Lower leg skin (tissue), 3 donors: Measurements from ENCODE around the gene SNCG.
"Not testable (repeated sequence)": the region's sequence is repeated elsewhere in the genome, so short reads cannot be mapped to it uniquely, and the experiment has no call there.

ENCODE experiments used
- POLR2A ChIP-seq, 2 donors: fragments of 450-650 bp; IDR thresholded peaks; one replicate each; pipeline ENCODE4 v1.6.1; 2016 to 2017; ENCODE audit warnings: antibody characterized with exemption in 2 of 2, mild to moderate bottlenecking in 1 of 2, moderate library complexity in 1 of 2
- TF ChIP-seq, protein P1 (sequence below), 3 donors: fragments of 450-650 bp; IDR thresholded peaks; one replicate each; pipeline ENCODE4 v1.5.1; 2016; ENCODE audit warnings: antibody characterized with exemption in 3 of 3, mild to moderate bottlenecking in 3 of 3, moderate library complexity in 2 of 3

DNA sequence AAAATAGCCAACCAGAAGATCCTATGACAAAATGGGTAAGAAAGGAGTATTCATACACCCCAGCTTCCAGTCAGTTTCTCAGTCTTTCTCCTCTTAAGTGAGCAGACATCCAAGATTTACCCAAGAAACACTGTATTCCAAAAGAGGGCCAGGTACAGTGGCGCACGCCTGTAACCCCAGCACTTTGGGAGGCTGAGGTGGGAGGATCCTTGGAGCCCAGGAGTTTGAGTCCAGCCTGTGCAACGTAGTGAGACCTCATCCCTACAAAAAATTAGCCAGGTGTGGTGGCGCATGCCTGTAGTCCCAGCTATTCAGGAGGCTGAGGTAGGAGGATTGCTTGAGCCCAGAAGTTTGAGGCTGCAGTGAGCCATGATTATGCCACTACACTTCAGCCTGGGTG is 10.6 kb upstream of the SNCG start:
- TF ChIP-seq, protein P1, sequence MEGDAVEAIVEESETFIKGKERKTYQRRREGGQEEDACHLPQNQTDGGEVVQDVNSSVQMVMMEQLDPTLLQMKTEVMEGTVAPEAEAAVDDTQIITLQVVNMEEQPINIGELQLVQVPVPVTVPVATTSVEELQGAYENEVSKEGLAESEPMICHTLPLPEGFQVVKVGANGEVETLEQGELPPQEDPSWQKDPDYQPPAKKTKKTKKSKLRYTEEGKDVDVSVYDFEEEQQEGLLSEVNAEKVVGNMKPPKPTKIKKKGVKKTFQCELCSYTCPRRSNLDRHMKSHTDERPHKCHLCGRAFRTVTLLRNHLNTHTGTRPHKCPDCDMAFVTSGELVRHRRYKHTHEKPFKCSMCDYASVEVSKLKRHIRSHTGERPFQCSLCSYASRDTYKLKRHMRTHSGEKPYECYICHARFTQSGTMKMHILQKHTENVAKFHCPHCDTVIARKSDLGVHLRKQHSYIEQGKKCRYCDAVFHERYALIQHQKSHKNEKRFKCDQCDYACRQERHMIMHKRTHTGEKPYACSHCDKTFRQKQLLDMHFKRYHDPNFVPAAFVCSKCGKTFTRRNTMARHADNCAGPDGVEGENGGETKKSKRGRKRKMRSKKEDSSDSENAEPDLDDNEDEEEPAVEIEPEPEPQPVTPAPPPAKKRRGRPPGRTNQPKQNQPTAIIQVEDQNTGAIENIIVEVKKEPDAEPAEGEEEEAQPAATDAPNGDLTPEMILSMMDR (IDR thresholded peaks at IDR 0.05) = not testable (repeated sequence)
- not testable (repeated sequence) for TF ChIP-seq POLR2A (IDR thresholded peaks at IDR 0.05)
